GM12874 (cell line): ENCODE results near the gene SCARB1.

ENCODE experiments used
- CTCF ChIP-seq: IDR thresholded peaks from 2 replicates; pipeline ENCODE4 v1.5.1; 2011; ENCODE audit warnings: low read depth, mild to moderate bottlenecking, control low read depth, low read length, moderate library complexity; ENCODE audit not compliant: insufficient read depth

Gene SCARB1

DNA sequence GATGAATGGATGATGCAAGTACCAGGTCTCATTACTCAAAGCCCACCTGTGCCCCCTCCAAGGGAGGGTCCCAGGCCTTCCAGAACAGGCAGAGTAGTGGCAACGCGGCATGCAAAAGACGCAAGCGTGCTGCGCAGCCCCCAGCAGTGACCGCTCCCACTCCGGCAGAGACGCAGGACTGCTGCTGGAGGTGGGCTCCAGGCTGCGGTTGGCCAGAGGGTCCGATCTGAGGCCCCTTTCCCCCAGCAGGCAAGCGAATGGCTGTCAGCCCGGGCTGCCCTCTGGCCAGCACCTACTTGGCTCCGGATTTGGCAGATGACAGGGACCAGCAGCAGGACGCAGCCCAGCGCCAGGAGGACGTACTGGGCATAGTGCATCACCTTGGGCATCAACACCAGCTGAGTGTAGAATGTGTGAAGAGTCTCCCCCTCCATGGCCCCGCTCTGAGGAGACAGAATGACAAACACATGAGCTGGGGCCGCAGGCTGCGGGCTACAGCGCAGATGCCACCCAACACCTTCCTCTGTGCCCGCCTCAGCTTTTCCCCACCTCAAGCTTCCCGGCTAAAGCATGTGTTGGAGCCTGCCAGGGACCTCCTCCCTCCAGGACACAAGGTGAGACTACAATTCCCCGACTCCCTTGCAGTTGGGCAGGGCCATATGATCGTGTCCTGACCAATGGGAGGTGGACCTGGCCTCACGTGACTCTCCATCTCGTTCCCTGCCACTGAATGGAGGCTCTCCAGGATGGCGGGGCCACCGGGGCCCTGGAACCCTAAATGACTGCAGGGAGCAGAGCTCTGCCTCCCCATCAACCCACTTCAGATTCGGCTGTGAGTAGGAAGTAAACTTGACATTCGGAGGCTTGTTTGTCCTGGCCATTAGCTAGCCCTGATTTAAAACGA, 77.4 kb downstream of the SCARB1 start:
- no peak for TF ChIP-seq CTCF

GRCh38 chr12:124784871-124785572, 78.6 kb downstream of the SCARB1 start:
- TF ChIP-seq CTCF, result no peak

DNA sequence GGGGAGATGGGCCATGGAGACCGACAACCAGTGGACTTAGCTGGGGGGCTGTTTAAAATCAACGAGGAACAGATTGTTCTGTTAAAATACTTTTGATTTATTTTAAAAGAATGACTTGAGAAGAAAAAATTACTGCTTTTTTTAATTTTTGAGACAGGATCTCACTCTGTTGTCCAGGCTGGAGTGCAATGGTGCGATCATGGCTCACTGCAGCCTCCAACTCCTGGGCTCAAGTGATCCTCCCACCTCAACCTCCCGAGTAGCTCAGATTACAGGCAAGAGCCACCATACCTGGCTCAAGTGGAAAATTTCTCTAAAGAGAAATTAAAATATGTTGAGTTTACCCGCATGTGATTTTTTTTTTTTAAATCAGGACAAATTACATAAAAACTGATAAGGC, 80.6 kb downstream of the SCARB1 start:
- no peak for TF ChIP-seq CTCF

- no peak for TF ChIP-seq CTCF
These were observed 81.5 kb downstream of the SCARB1 start for GRCh38 chr12:124782132-124782531.

DNA sequence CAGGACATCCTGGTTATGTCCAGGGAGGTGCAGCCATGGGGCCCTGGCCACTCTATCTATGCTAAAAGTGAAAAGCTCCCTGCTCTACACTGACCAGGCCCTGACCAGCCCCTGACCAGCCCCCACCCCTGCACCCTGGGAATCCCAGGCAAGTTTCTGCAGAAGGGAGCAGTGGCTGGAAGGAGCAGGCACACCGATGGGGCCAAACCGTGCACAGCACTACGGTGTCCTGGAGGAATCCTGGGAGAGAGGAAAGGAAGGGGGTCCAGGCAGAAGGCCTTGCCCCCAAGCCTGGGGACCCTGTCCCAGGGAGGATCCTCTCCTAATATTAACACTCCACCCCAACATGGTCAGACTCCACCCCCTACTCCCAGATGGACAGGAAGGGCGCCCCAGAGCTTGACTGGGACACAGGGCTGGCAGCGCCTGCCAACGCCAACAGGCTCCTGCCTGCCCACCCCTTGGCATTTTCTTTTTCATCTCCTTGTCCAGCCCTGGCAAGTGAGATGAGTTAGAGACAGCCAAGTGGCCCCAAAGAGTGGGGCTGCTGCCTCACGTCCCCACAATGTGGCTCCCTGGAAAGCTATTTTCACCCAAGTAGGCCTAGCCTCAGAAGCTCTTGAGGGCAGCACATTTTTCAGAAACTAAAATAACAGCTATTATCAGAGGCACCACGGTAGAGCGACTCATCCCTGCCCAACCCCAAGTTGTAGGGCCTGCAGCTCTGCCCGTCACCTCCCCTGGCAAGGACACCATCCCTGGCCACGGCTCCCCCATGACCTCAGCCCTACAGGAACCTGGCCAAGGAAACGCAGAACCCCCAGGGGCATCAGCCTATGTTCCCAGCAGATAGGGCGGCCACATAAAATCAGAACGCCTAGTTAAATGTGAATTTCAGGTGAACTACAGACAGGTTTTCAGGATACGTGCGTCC, 82.6 kb downstream of the SCARB1 start:
- no peak for TF ChIP-seq CTCF

DNA sequence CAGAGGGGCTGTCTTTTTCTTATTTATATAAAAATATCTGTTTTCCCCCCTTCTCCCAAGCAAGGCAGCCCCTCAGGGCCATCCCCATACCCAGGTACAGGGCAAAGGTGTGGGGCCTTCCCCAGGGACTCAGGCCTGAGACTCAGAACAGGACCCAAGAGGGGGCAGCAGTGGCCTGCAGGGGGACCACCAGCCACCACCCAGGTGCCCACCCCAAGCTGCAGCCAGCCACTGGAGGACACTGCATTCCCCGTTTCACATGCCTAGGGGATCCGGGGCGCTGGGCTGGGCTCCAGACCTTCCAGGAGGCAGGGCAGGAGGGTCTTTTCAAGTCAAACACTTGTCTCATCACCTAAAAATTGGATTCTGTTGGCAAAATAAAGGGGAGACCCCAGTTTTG, 83.3 kb downstream of the SCARB1 start:
- no peak for TF ChIP-seq CTCF
